ENCODE data around the gene BCAS4.
A peak's percentile ranks its signal among the peaks of the same experiment; 100 is the strongest.

Gene BCAS4

GRCh38 chr20:50837532-50838321 lies 42.9 kb downstream of the BCAS4 start:
- DNase-seq (ENCODE audit: low spot score in 2 of 2), result no peak
- H3K27me3 ChIP-seq (ENCODE audit: low read depth), result no peaks in the 10 kb centered on the region
- H3K4me3 ChIP-seq, result no peak overlapping the region
- H3K36me3 ChIP-seq (replicated peaks), result 0 out of 2 replicates have a peak, but pooled peaks cover 3% of the 10 kb centered on the region
- H3K4me1 ChIP-seq, result no peaks in the 10 kb centered on the region
- H3K9me3 ChIP-seq, result no peaks in the 10 kb centered on the region
- in situ Hi-C loops (cut with MboI; ENCODE audit: low sequenced_read_pairs), result no loop called here

- no peaks in the 10 kb centered on the region for H3K9me3 ChIP-seq
- H3K4me3 ChIP-seq, result no peak overlapping the region
- no peaks in the 10 kb centered on the region for H3K36me3 ChIP-seq (replicated peaks)
- no peak for DNase-seq (ENCODE audit: low spot score in 2 of 2)
- H3K27me3 ChIP-seq (ENCODE audit: low read depth), result no peaks in the 10 kb centered on the region
- no peaks in the 10 kb centered on the region for H3K4me1 ChIP-seq
- in situ Hi-C loops (cut with MboI; ENCODE audit: low sequenced_read_pairs), result no loop called here
Measured at GRCh38 chr20:50838322-50838625, 43.4 kb downstream of the BCAS4 start.

GRCh38 chr20:50838707-50839385 lies 44.0 kb downstream of the BCAS4 start:
- H3K4me1 ChIP-seq, result no peaks in the 10 kb centered on the region
- no peaks in the 10 kb centered on the region for H3K27me3 ChIP-seq (ENCODE audit: low read depth)
- DNase-seq (ENCODE audit: low spot score in 2 of 2), result no peak
- H3K4me3 ChIP-seq, result no peak overlapping the region
- no peaks in the 10 kb centered on the region for H3K9me3 ChIP-seq
- in situ Hi-C loops (cut with MboI; ENCODE audit: low sequenced_read_pairs), result no loop called here
- H3K36me3 ChIP-seq (replicated peaks), result no peaks in the 10 kb centered on the region

- H3K27me3 ChIP-seq (ENCODE audit: low read depth), result no peaks in the 10 kb centered on the region
- H3K4me3 ChIP-seq, result no peak overlapping the region
- no peaks in the 10 kb centered on the region for H3K9me3 ChIP-seq
- no peak for DNase-seq (ENCODE audit: low spot score in 2 of 2)
- in situ Hi-C loops (cut with MboI; ENCODE audit: low sequenced_read_pairs), result no loop called here
- H3K4me1 ChIP-seq, result no peaks in the 10 kb centered on the region
- no peaks in the 10 kb centered on the region for H3K36me3 ChIP-seq (replicated peaks)
Measured at GRCh38 chr20:50842821-50843220, 48.0 kb downstream of the BCAS4 start.

- Histone ChIP-seq H3K9me3 (no peaks in the 10 kb centered on the region), H3K4me3 (no peak overlapping the region), H3K36me3 (replicated peaks) (no peaks in the 10 kb centered on the region), H3K4me1 (no peaks in the 10 kb centered on the region), H3K27me3 (ENCODE audit: low read depth) (no peaks in the 10 kb centered on the region)
- DNase-seq (ENCODE audit: low spot score in 2 of 2), result no peak
- in situ Hi-C loops (cut with MboI; ENCODE audit: low sequenced_read_pairs), result no loop called here
Measured at GRCh38 chr20:50843331-50844276, 48.7 kb downstream of the BCAS4 start.

GRCh38 chr20:50844430-50845100 lies 49.7 kb downstream of the BCAS4 start:
- no peaks in the 10 kb centered on the region for H3K36me3 ChIP-seq (replicated peaks)
- no peaks in the 10 kb centered on the region for H3K9me3 ChIP-seq
- in situ Hi-C loops (cut with MboI; ENCODE audit: low sequenced_read_pairs), result no loop called here
- no peaks in the 10 kb centered on the region for H3K27me3 ChIP-seq (ENCODE audit: low read depth)
- no peak for DNase-seq (ENCODE audit: low spot score in 2 of 2)
- no peaks in the 10 kb centered on the region for H3K4me1 ChIP-seq
- H3K4me3 ChIP-seq, result no peak overlapping the region

GRCh38 chr20:50845566-50846215 lies 50.8 kb downstream of the BCAS4 start:
- H3K36me3 ChIP-seq (replicated peaks), result no peaks in the 10 kb centered on the region
- H3K9me3 ChIP-seq, result no peaks in the 10 kb centered on the region
- DNase-seq (ENCODE audit: low spot score in 2 of 2), result no peak
- no peaks in the 10 kb centered on the region for H3K4me1 ChIP-seq
- H3K4me3 ChIP-seq, result no peak overlapping the region
- H3K27me3 ChIP-seq (ENCODE audit: low read depth), result no peaks in the 10 kb centered on the region
- in situ Hi-C loops (cut with MboI; ENCODE audit: low sequenced_read_pairs), result no loop called here

GRCh38 chr20:50848341-50848808 lies 53.5 kb downstream of the BCAS4 start:
- Histone ChIP-seq H3K36me3 (replicated peaks) (no peaks in the 10 kb centered on the region), H3K9me3 (no peaks in the 10 kb centered on the region), H3K27me3 (ENCODE audit: low read depth) (no peaks in the 10 kb centered on the region), H3K4me3 (no peak overlapping the region), H3K4me1 (no peaks in the 10 kb centered on the region)
- in situ Hi-C loops (cut with MboI; ENCODE audit: low sequenced_read_pairs), result no loop called here
- DNase-seq (ENCODE audit: low spot score in 2 of 2), result no peak

GRCh38 chr20:50848846-50849673 lies 54.2 kb downstream of the BCAS4 start:
- in situ Hi-C loops (cut with MboI; ENCODE audit: low sequenced_read_pairs), result no loop called here
- H3K36me3 ChIP-seq (replicated peaks), result no peaks in the 10 kb centered on the region
- no peaks in the 10 kb centered on the region for H3K4me1 ChIP-seq
- no peaks in the 10 kb centered on the region for H3K27me3 ChIP-seq (ENCODE audit: low read depth)
- H3K4me3 ChIP-seq, result no peak overlapping the region
- DNase-seq (ENCODE audit: low spot score in 2 of 2), result no peak
- no peaks in the 10 kb centered on the region for H3K9me3 ChIP-seq

- Histone ChIP-seq H3K4me3 (no peak overlapping the region), H3K4me1 (no peaks in the 10 kb centered on the region), H3K9me3 (no peaks in the 10 kb centered on the region), H3K36me3 (replicated peaks) (no peaks in the 10 kb centered on the region), H3K27me3 (ENCODE audit: low read depth) (no peaks in the 10 kb centered on the region)
- in situ Hi-C loops (cut with MboI; ENCODE audit: low sequenced_read_pairs), result no loop called here
- DNase-seq (ENCODE audit: low spot score in 2 of 2), result peak in 1 of 2 experiments; percentile 21
Measured at GRCh38 chr20:50850721-50851286, 55.9 kb downstream of the BCAS4 start.

GRCh38 chr20:50852085-50852484 lies 57.2 kb downstream of the BCAS4 start:
- H3K4me1 ChIP-seq, result no peaks in the 10 kb centered on the region
- no peaks in the 10 kb centered on the region for H3K9me3 ChIP-seq
- H3K36me3 ChIP-seq (replicated peaks), result no peaks in the 10 kb centered on the region
- H3K27me3 ChIP-seq (ENCODE audit: low read depth), result no peaks in the 10 kb centered on the region
- in situ Hi-C loops (cut with MboI; ENCODE audit: low sequenced_read_pairs), result no loop called here
- H3K4me3 ChIP-seq, result no peak overlapping the region
- no peak for DNase-seq (ENCODE audit: low spot score in 2 of 2)

- H3K27me3 ChIP-seq (ENCODE audit: low read depth), result no peaks in the 10 kb centered on the region
- H3K36me3 ChIP-seq (replicated peaks), result no peaks in the 10 kb centered on the region
- H3K4me3 ChIP-seq, result no peak overlapping the region
- no peak for DNase-seq (ENCODE audit: low spot score in 2 of 2)
- H3K9me3 ChIP-seq, result no peaks in the 10 kb centered on the region
- in situ Hi-C loops (cut with MboI; ENCODE audit: low sequenced_read_pairs), result no loop called here
- no peaks in the 10 kb centered on the region for H3K4me1 ChIP-seq
Measured at GRCh38 chr20:50854506-50855249, 59.8 kb downstream of the BCAS4 start.
